Lower lobe of right lung (tissue), 2 donors: ENCODE measurements around the gene AKT3. TPM values are rescaled to one million over a fixed set of nuclear protein-coding genes. Genes with fewer than 3 reads are reported as not detected.

ENCODE experiments used
- ATAC-seq, 2 donors: fragments of 200-7000 bp; cut with Tn5 transposase; one replicate each; pipeline ENCODE4 v1.9.1; 2020 to 2022; ENCODE audit warnings: mild to moderate bottlenecking in 2 of 2, moderate library complexity in 2 of 2
- DNase-seq: peaks from one replicate; pipeline ENCODE4 v3.0.0-alpha.2; 2020
- H3K27ac ChIP-seq: fragments of 200-600 bp; one replicate; pipeline ENCODE4 v1.8.0; 2022
- H3K27me3 ChIP-seq: fragments of 200-600 bp; one replicate; pipeline ENCODE4 v1.8.0; 2022; ENCODE audit warnings: low read depth
- H3K36me3 ChIP-seq: fragments of 200-600 bp; one replicate; pipeline ENCODE4 v1.8.0; 2022; ENCODE audit warnings: mild to moderate bottlenecking
- H3K4me1 ChIP-seq: fragments of 200-600 bp; one replicate; pipeline ENCODE4 v1.8.0; 2022
- H3K4me3 ChIP-seq: fragments of 200-600 bp; one replicate; pipeline ENCODE4 v1.8.0; 2022; ENCODE audit warnings: mild to moderate bottlenecking
- H3K9me3 ChIP-seq: fragments of 200-600 bp; one replicate; pipeline ENCODE4 v1.8.0; 2022
- intact Hi-C: fragments of 100-400 bp; cut with DNase I; formaldehyde crosslinking; loops from one replicate; pipeline ENCODE4 v1.11.0; 2022
- total RNA-seq: library from RNA; stranded (reverse); fragmentation: NEBNext Ultra II Directional; extraction: Animal tissue kit (Norgen Biotek cat#: 25700); gene quantifications from one replicate; pipeline ENCODE4 v1.2.1, GENCODE V29; 2021
- TF ChIP-seq, protein P1 (sequence below): fragments of 200-600 bp; IDR thresholded peaks from one replicate; pipeline ENCODE4 v1.8.0; 2022; ENCODE audit warnings: antibody characterized with exemption, mild to moderate bottlenecking
- donor health status: DM: no; HTN: yes; CAD: no; lungs with severe emphysema.

The AKT3 gene
- total RNA-seq, 1 donor from 2014 or later: 52.5 TPM

DNA sequence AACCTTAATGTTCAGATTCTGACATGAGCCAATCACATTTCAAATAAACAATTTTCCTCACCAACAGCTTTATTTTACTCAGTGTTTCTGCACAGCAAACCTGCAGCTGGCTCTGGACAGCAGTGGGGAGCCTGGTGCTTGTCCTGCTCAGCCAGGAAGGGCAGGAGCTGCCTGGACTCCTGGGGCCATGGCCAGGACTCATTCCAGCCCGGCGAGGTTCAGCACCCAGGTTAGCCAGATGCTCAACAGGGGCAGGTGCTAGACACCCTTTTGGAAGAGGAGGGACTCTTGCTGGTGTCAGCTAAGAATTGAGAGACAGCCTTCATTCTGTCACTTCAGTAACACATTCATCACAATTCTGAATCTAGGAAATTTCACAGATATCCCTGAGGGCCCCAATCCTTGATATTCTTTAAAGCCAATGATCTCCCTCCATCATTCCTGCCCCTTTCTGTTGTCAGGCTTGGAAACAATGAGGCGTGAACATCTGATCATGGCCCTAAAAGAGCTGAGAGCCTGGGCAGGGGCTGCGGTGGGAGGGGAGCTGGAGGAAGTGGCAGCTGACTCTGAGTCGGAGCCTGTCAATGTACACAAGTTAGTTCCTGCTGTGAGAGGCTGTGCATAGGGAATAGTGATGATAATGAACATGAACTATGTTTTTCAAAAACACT, 342.9 kb downstream of the AKT3 start:
- TF ChIP-seq, protein P1, sequence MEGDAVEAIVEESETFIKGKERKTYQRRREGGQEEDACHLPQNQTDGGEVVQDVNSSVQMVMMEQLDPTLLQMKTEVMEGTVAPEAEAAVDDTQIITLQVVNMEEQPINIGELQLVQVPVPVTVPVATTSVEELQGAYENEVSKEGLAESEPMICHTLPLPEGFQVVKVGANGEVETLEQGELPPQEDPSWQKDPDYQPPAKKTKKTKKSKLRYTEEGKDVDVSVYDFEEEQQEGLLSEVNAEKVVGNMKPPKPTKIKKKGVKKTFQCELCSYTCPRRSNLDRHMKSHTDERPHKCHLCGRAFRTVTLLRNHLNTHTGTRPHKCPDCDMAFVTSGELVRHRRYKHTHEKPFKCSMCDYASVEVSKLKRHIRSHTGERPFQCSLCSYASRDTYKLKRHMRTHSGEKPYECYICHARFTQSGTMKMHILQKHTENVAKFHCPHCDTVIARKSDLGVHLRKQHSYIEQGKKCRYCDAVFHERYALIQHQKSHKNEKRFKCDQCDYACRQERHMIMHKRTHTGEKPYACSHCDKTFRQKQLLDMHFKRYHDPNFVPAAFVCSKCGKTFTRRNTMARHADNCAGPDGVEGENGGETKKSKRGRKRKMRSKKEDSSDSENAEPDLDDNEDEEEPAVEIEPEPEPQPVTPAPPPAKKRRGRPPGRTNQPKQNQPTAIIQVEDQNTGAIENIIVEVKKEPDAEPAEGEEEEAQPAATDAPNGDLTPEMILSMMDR: no peak
- intact Hi-C loops: no loop called here
- no peaks in the 10 kb centered on the region for H3K27me3 ChIP-seq

DNA sequence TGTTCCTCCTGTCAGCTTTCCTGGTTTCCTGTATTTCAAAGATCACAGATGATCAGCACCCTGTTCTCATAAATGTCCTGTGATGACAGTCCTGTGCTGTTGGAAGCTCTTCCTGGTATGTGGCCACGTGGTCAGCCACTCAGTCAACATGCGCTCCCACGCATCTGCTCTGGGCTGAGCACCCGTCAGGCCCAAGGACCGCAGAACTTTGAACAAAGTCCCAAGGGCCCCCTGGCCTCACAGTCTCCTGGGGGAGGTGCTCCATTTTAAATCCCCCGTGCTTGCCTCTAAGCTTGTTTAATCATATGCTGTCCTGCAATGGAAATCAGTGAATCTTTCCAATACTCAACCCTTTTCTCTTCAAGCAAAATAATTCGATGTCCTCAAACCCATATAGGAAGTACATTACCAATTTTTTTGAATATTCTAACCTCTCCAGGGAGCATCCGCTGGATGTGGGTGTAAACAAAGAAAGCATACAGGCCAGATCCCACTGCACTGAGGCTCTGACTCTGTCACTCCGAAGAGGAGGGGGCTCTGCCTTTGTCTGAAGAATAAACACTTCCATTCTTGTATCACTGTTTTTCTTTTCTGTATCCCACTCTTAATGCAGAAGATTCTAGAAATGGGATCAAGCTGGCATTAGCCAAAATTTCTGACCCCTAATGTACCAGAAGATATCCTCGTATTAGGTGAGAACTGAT, 343.9 kb downstream of the AKT3 start:
- no peak for ATAC-seq
- Histone ChIP-seq H3K36me3 (peaks cover 42% of the 10 kb centered on the region), H3K27me3 (no peaks in the 10 kb centered on the region), H3K27ac (no peak overlapping the region), H3K9me3 (no peaks in the 10 kb centered on the region), H3K4me1 (no peaks in the 10 kb centered on the region), H3K4me3 (no peak overlapping the region)
- intact Hi-C loops: no loop called here
- TF ChIP-seq, protein P1: no peak
- DNase-seq: no peak

More for the DNA sequence above, 342.9 kb downstream of the AKT3 start:
- Histone ChIP-seq H3K9me3 (no peaks in the 10 kb centered on the region), H3K27ac (no peak overlapping the region), H3K36me3 (peaks cover 46% of the 10 kb centered on the region), H3K4me1 (no peaks in the 10 kb centered on the region), H3K4me3 (no peak overlapping the region)
- DNase-seq (no peak), ATAC-seq (no peak)

DNA sequence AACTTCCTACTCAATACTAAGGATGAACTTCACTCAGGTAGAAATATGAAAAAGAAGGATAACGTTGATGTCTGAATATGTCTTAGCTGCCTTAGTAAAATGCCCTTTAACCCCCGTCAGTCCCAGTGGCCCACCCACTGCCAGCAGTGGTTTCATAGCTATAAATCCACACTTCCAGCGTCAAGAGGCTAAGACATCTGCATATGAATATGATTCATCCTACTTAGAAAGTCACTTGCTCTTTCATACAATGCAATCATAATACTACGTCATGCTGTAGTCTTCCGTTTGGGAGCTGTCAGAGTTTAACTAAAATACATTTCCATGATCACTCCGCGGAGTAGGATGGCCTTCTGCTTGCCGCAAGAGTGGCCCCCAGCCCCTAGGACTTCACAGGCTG, 346.9 kb downstream of the AKT3 start:
- TF ChIP-seq, protein P1: no peak
- intact Hi-C loops: no loop called here
- no peak overlapping the region for H3K4me3 ChIP-seq
- H3K36me3 ChIP-seq: peaks cover 42% of the 10 kb centered on the region
- no peaks in the 10 kb centered on the region for H3K27me3 ChIP-seq
- H3K9me3 ChIP-seq: no peaks in the 10 kb centered on the region
- no peaks in the 10 kb centered on the region for H3K4me1 ChIP-seq
- no peak for DNase-seq
- H3K27ac ChIP-seq: no peak overlapping the region
- no peak for ATAC-seq

DNA sequence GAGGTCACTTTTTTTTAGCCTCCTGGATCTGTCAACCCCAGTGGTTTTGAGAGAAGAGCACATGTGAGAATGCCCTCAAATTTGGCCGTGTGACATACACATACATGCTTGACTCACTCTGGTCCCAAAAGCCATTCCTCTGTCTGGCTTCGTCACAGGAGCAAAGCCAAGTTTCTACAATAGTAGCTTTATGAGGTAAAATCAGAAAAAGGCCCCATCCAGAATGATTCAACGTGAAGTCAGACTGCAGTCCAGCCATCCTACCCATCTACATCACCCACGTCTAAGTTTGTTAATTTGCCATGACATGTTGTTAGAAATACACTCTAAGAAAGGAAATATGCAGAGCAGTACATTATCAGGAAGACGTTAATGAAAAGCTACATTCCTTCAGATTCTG, 349.0 kb downstream of the AKT3 start:
- peaks cover 9% of the 10 kb centered on the region for H3K4me1 ChIP-seq
- H3K27ac ChIP-seq: no peak overlapping the region
- peaks cover 42% of the 10 kb centered on the region for H3K36me3 ChIP-seq
- TF ChIP-seq, protein P1: no peak
- no peaks in the 10 kb centered on the region for H3K27me3 ChIP-seq
- intact Hi-C loops: no loop called here
- ATAC-seq (no peak), DNase-seq (no peak)
- H3K4me3 ChIP-seq: no peak overlapping the region
- H3K9me3 ChIP-seq: no peaks in the 10 kb centered on the region

DNA sequence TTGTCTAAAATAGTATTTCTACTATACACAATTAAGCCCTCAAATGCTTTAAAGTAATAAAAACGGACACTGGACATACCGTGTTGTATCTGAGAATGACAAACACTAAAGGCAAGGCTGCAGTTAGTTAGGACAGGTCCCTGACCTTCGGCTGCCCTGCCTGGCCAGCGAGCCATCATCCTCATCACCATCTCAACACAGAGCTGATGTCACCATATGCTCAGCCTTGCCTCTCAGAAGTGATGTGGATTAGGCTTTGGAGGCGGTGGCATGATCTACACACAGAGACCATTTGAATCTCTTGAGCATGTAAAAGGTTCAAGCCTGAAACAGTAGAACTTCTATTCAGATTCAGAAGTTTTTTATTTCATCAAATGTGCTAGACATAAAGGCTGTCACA, 349.5 kb downstream of the AKT3 start:
- TF ChIP-seq, protein P1: no peak
- H3K27ac ChIP-seq: no peak overlapping the region
- peaks cover 11% of the 10 kb centered on the region for H3K4me1 ChIP-seq
- intact Hi-C loops: no loop called here
- no peaks in the 10 kb centered on the region for H3K27me3 ChIP-seq
- ATAC-seq (no peak), DNase-seq (no peak)
- no peaks in the 10 kb centered on the region for H3K9me3 ChIP-seq
- H3K4me3 ChIP-seq: no peak overlapping the region
- peaks cover 42% of the 10 kb centered on the region for H3K36me3 ChIP-seq
